AG04450 (cell line): ENCODE measurements around the gene EPAS1. TPM values are rescaled to one million over a fixed set of nuclear protein-coding genes. Genes with fewer than 3 reads are reported as not detected.

Source experiments
- CTCF ChIA-PET: fragments of 300-600, 350-600 bp; formaldehyde crosslinking; extraction: SDS; loops from one replicate; lab custom pipeline; 2022; ENCODE audit warnings: antibody characterized with exemption, inconsistent platforms; lab: Charles Lee
- POLR2A ChIA-PET: fragments of 350-600 bp; formaldehyde crosslinking; extraction: SDS; loops from one replicate; lab custom pipeline; 2021; ENCODE audit warnings: antibody characterized with exemption, inconsistent platforms; lab: Yijun Ruan, JAX
- DNase-seq: peaks from one replicate; pipeline ENCODE4 v3.0.0-alpha.2; 2011; ENCODE audit warnings: low read depth, low spot score
- H3K27ac ChIP-seq: one replicate; pipeline ENCODE4 v1.5.1; 2012; ENCODE audit warnings: low read depth, low read length, control low read depth
- H3K27me3 ChIP-seq: one replicate; pipeline ENCODE4 v1.6.0; 2012; ENCODE audit warnings: low read length; ENCODE audit not compliant: control insufficient read depth, insufficient read depth
- H3K4me3 ChIP-seq: 2 replicates; pipeline ENCODE4 v1.5.1; 2011; ENCODE audit warnings: mild to moderate bottlenecking, low read depth, low read length, control low read depth
- H3K9me3 ChIP-seq: 2 replicates; pipeline ENCODE4 v1.5.1; 2012; ENCODE audit warnings: low read length; ENCODE audit not compliant: control insufficient read depth, insufficient read depth
- polyA plus RNA-seq: library from polyadenylated mRNA; depleted of rRNA; stranded (reverse); fragments of >200 nt; gene quantifications from 2 replicates; pipeline ENCODE4 v1.2.3, GENCODE V29; 2011
- TF ChIP-seq, protein P1 (sequence below): IDR thresholded peaks from 2 replicates; pipeline ENCODE4 v1.5.1; 2011; ENCODE audit warnings: low read depth, low read length, control low read depth, inconsistent platforms

EPAS1 gene
- polyA plus RNA-seq, 1 experiment: 506 TPM

DNA sequence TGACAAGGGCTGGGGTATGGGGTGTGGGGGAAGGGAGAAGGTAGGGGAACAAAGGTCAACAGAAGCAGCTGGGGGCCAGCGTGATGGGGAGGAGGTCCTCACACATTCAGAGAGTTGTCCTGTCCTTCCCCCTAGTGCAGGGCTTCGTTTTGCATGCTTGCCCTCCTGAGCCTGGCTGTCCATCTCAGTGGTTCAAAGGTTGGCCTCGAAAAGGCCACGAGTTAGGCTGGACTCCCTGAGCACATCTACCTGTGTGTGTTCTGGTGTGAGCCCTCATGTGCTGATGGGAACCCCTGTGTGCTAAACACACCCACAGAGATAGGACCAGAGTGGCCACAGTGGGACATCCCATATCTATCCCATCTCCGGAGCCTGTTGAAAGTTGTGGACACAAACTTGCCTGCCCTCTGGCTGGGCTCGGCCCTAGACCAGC is 51.9 kb downstream of the EPAS1 start:
- DNase-seq: no peak
- ChIA-PET POLR2A (no interaction called here), CTCF (interaction anchor here (1.1 to 1.6 kb wide), 2 partner anchors 9 to 286 kb away, joined by 3 to 6 read pairs; no protein-coding TSS in a partner anchor)
- no peak overlapping the region for H3K27ac ChIP-seq
- H3K27me3 ChIP-seq: no peaks in the 10 kb centered on the region
- H3K4me3 ChIP-seq: no peak overlapping the region
- H3K9me3 ChIP-seq: no peaks in the 10 kb centered on the region
- TF ChIP-seq, protein P1, sequence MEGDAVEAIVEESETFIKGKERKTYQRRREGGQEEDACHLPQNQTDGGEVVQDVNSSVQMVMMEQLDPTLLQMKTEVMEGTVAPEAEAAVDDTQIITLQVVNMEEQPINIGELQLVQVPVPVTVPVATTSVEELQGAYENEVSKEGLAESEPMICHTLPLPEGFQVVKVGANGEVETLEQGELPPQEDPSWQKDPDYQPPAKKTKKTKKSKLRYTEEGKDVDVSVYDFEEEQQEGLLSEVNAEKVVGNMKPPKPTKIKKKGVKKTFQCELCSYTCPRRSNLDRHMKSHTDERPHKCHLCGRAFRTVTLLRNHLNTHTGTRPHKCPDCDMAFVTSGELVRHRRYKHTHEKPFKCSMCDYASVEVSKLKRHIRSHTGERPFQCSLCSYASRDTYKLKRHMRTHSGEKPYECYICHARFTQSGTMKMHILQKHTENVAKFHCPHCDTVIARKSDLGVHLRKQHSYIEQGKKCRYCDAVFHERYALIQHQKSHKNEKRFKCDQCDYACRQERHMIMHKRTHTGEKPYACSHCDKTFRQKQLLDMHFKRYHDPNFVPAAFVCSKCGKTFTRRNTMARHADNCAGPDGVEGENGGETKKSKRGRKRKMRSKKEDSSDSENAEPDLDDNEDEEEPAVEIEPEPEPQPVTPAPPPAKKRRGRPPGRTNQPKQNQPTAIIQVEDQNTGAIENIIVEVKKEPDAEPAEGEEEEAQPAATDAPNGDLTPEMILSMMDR: no peak

- ChIA-PET CTCF (interaction anchor here (0.6 to 1.6 kb wide), 3 partner anchors 10 to 287 kb away, joined by 3 to 6 read pairs (median 5); no protein-coding TSS in a partner anchor), POLR2A (no interaction called here)
- Histone ChIP-seq H3K27ac (no peak overlapping the region), H3K27me3 (no peaks in the 10 kb centered on the region), H3K4me3 (no peak overlapping the region), H3K9me3 (no peaks in the 10 kb centered on the region)
- TF ChIP-seq, protein P1: no peak
- DNase-seq: no peak
These were observed 53.0 kb downstream of the EPAS1 start for GRCh38 chr2:46350029-46350689.

GRCh38 chr2:46351098-46351749 is 54.0 kb downstream of the EPAS1 start:
- POLR2A ChIA-PET: no interaction called here
- H3K27me3 ChIP-seq: no peaks in the 10 kb centered on the region
- CTCF ChIA-PET: no interaction called here
- no peak overlapping the region for H3K27ac ChIP-seq
- H3K9me3 ChIP-seq: no peaks in the 10 kb centered on the region
- no peak for DNase-seq
- no peak overlapping the region for H3K4me3 ChIP-seq
- TF ChIP-seq, protein P1: no peak

- TF ChIP-seq, protein P1: no peak
- Histone ChIP-seq H3K9me3 (no peaks in the 10 kb centered on the region), H3K4me3 (no peak overlapping the region), H3K27me3 (no peaks in the 10 kb centered on the region), H3K27ac (no peak overlapping the region)
- CTCF ChIA-PET: no interaction called here
- DNase-seq: no peak
- POLR2A ChIA-PET: no interaction called here
These were observed 54.5 kb downstream of the EPAS1 start for GRCh38 chr2:46351750-46352138.

GRCh38 chr2:46352621-46353020 is 55.4 kb downstream of the EPAS1 start:
- TF ChIP-seq, protein P1: no peak
- ChIA-PET POLR2A (no interaction called here), CTCF (no interaction called here)
- no peaks in the 10 kb centered on the region for H3K27me3 ChIP-seq
- H3K9me3 ChIP-seq: no peaks in the 10 kb centered on the region
- no peak overlapping the region for H3K27ac ChIP-seq
- no peak overlapping the region for H3K4me3 ChIP-seq
- DNase-seq: no peak
